H7 (cell line): ENCODE results near the gene PTPMT1. TPM values are rescaled to one million over a fixed set of nuclear protein-coding genes. Genes with fewer than 3 reads are reported as not detected.
"Not testable (repeated sequence)": the region's sequence is repeated elsewhere in the genome, so short reads cannot be mapped to it uniquely, and the experiment has no call there.

Source experiments
- DNase-seq: peaks from one replicate; pipeline ENCODE4 v3.0.0; 2012
- H3K27me3 ChIP-seq: 2 replicates; pipeline ENCODE4 v1.6.0; 2011; ENCODE audit warnings: mild to moderate bottlenecking, low read length; ENCODE audit not compliant: control insufficient read depth, insufficient read depth
- H3K36me3 ChIP-seq: replicated peaks from 2 replicates; pipeline ENCODE4 v1.5.1; 2011; ENCODE audit warnings: low read length; ENCODE audit not compliant: control insufficient read depth, insufficient read depth
- H3K4me3 ChIP-seq: 2 replicates; pipeline ENCODE4 v1.5.1; 2011; ENCODE audit warnings: low read depth, mild to moderate bottlenecking, control low read depth, low read length, moderate library complexity; ENCODE audit not compliant: insufficient read depth
- total RNA-seq: library from RNA; depleted of rRNA; stranded (reverse); fragments of >200 nt; shearing (Covaris generic); gene quantifications from 2 replicates; pipeline ENCODE4 v1.2.3, GENCODE V29; 2014; rRNA removed

The PTPMT1 gene, protein sequence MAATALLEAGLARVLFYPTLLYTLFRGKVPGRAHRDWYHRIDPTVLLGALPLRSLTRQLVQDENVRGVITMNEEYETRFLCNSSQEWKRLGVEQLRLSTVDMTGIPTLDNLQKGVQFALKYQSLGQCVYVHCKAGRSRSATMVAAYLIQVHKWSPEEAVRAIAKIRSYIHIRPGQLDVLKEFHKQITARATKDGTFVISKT
- 83.9 and 95.1 TPM in 2 replicates for total RNA-seq

DNA sequence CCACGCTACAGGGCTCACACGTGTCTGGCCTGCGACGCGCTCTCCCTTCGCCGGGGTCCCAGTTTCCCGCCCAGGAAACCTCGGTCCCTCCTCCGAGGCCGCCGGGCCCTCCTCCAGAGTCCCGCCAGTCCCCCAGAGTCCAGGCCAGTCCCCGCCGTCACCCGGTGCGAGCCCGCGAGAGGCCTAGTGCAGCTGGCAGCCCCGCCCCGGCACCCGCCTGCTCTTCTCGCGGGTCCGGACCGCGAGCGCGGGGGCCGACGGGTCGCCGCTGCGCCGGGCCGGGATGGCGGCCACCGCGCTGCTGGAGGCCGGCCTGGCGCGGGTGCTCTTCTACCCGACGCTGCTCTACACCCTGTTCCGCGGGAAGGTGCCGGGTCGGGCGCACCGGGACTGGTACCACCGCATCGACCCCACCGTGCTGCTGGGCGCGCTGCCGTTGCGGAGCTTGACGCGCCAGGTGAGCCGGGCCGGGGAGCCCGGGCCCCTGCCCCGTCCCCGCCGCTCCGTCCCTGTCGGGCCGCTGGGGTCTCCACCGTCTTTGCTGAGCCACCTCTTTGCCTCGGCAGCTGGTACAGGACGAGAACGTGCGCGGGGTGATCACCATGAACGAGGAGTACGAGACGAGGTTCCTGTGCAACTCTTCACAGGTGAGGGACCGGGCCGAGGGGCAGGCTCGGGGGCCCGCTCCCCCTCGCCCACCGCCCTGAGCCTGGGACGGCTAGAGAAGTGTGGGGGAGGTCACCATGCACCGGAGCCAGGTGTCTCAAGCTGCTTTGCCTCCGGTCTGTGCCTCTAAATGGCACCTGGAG, at the start of gene PTPMT1:
Gene PTPMT1, plus strand, starts transcription at position 260 of the 809 bp plus-strand sequence. Its CDS starts 24 bp downstream, at position 284.
- Histone ChIP-seq H3K36me3 (peaks cover 2% of the 10 kb centered on the region), H3K27me3 (peaks cover 4% of the 10 kb centered on the region; the same call in 1 of the 2 replicates), H3K4me3 (peak within 1 kb of the TSS; percentile 85)
- DNase-seq: peak; percentile 86

DNA sequence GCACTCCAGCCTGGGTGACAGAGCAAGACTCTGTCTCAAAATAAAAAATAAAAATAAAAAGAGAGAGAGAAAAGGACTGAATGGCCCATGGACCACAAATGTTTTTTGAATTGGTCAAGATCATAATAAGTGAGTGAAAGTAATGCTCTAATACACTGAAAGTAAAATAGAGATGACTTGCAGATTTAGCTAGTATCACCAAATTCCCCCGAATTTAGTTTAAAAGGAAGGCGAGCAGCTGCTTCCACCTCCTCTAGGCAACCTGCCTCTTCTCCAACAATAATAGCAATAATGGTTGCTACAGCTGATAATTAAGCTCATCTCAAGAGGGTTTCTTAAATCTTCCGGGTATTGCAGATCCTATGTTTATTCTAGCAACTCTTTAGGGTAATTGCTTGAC, 49.2 kb upstream of the PTPMT1 start:
- H3K27me3 ChIP-seq: no peaks in the 10 kb centered on the region
- no peak overlapping the region for H3K4me3 ChIP-seq
- no peaks in the 10 kb centered on the region for H3K36me3 ChIP-seq
- DNase-seq: no peak

DNA sequence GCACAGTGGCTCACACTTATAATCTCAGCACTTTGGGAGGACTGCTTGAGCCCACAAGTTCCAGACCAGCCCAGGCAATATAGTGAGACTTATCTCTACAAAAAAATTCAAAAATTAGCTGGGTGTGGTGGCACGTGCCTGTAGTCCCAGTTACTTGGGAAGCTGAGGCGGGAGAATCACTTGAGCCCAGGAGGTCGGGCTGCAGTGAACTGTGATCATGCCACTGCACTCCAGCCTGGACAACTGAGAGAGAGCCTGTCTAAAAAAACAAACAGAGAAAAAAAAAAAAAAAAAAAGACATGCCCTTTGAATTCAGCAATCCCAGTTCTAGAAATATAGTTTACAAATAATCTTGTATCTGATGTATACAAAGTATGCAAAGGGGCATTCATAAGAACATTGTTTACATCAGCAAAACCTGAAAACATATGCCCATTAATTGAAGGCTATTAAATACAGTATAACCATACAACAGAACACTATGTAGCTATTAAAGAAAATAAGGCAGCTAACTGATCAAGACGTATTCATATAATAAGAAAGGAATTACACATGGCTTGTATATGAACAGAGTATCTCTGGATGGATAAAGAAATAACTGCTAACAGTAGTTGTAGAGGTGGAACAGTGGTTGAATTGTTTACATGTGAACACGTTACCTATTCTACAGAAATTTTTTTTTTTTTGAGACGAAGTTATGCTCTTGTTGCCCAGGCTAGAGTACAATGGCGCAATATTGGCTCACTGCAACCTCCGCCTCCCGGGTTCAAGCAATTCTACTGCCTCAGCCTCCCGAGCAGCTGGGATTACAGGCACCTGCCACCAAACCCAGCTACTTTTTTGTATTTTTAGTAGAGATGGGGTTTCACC, 48.2 kb upstream of the PTPMT1 start:
- no peaks in the 10 kb centered on the region for H3K36me3 ChIP-seq
- H3K27me3 ChIP-seq: no peaks in the 10 kb centered on the region
- H3K4me3 ChIP-seq: no peak overlapping the region
- no peak for DNase-seq

DNA sequence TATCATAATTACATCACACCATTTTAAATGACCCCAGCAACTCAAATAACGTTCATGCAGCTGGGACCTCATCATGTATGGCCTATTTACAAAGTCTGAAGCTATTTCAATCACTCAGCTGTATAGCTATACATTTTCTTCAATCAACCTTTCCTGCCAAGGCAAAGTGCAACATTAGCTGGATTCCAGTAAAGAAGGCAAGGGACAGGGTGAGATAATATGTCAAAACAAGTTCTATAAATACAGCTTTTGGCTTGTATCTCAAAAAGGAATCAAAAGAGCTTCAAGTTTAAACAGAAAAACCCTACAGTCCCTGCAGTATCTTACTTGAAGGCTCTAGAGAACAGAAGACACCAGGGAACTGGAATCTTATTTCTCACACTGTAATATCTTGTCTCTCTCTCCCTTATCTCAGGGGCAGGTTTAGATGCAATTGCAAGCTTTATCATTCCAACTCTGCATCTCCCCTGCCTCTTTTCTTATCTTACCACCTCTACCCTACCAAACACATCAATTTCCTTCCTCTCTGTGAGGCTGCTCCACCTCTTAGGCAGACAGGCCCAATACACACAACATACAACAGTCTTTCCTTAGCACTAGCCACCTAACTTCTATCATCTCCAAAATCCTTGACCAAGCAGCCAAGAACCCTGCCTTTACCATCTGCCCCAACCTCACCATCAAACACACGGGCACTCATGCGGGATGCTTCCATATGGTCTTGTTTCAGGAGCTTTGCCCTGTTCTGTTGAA, 47.0 kb upstream of the PTPMT1 start:
- no peak for DNase-seq
- H3K36me3 ChIP-seq: no peaks in the 10 kb centered on the region
- H3K27me3 ChIP-seq: no peaks in the 10 kb centered on the region
- no peak overlapping the region for H3K4me3 ChIP-seq

DNA sequence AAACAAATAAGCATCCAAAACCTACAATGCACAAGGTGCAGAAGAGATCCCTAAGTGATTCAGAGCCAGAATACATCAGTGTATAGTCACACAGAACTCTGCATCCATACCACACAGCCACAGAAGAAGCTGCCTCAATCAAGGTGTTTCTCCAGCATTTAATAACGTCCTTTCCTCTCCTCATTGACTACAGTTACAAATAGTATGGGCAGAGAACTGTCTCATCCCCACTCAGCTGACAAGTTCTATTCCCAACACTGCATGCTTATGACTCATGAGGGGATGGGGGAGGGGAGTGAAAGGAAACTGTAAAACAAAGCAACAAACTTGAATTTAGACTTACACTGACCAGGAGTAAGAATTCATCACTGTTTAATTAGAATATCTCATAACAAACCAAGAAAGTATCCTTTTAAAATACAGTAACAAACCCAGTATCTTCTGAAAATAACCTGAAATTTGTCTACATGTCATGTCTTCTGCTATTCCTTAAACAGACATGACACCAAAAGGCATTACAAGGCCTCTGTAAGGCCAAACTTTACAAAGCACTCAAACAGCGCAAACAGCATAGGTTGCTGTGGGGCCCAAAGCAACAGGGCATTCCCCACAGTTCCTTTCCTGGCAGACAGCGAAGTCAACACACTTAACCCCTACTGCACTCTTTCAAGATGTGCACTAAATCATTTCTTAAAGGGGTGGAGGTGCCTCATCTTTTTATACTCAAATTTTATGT, 41.7 kb upstream of the PTPMT1 start:
- Histone ChIP-seq H3K27me3 (no peaks in the 10 kb centered on the region), H3K4me3 (no peak overlapping the region), H3K36me3 (no peaks in the 10 kb centered on the region)
- peak; percentile 39 for DNase-seq

DNA sequence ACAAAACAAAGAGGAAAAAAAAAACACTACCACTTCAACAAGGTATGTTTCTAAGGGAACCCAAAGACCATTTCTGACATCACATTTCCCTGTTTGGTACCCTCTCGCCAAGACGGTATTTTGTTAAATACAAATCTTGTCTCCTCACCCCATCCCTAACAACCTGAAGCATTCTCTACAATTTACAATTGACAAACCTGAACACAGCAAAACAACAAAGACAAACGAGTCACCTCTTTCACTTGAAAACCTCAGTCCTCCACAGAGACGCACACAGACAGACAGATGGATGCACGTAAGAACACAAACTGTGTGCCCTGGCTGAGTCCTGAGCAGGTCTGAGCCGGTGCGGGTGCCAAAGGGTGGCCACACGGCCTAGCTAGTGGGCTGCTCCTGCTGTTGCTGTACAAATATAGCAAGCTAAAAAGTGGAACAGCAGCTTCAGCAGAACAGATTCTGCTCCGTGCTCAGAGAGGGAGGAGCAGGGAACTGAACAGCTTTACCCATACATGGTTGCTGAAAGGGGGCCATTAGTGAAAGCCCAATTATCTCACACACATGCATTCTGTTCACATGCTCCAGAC, 41.0 kb upstream of the PTPMT1 start:
- no peaks in the 10 kb centered on the region for H3K36me3 ChIP-seq
- DNase-seq: peak; percentile 12
- no peak overlapping the region for H3K4me3 ChIP-seq
- no peaks in the 10 kb centered on the region for H3K27me3 ChIP-seq

DNA sequence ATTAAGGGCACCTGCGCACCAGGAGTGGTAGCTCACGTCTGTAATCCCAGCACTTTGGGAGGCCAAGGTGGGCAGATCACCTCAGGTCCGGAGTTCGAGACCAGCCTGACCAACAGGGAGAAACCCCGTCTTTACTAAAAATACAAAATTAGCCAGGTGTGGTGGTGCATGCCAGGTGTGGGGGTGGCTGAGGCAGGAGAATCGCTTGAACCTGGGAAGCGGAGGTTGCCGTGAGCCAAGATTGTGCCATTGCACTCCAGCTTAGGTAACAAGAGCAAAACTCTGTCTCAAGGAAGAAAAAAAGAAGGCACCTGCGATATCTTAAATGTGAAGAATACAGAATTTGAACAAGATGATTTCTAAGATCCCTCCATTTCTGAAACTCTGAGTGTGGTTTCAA, 39.4 kb upstream of the PTPMT1 start:
- not testable (repeated sequence) for H3K36me3 ChIP-seq, H3K27me3 ChIP-seq, DNase-seq, H3K4me3 ChIP-seq

DNA sequence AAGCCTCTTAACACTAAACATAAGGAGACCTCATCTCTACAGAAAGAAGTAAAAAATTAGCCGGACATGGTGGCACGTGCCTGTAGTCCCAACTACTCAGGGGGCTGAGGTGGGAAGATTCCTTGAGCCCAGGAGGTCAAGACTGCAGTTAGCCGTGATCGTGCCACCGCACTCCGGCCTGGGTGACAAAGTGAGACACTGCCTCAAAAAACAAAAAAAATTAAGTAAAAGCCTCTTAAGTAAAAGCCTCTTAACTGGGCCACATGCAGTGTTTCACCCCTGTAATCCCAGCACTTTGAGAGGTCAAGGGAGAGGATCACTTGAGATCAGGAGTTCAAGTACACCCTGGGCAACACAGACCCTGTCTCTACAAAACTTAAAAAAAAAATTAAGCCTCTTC, 38.2 kb upstream of the PTPMT1 start:
- DNase-seq: no peak

DNA sequence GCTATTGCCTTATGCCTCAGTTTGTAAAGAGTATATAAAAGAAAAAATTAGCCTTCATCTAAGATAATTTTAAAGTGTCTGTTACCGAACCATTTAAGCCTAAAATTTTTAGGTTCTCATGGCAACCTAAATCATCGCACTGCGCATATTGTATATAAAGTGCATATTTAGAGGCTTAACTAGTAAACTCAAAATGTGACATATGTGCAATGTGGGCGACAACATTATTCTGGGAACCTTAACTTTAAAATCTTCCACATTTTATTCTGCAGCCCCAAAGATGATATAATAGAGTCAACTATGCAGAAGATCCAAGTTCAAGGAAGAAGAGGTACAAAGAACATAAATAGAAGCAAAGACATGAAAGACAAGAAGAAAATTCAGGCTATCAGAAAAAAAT, 35.4 kb upstream of the PTPMT1 start:
- no peak for DNase-seq
- Histone ChIP-seq H3K36me3 (no peaks in the 10 kb centered on the region; the same call in 1 of the 2 replicates), H3K4me3 (no peak overlapping the region), H3K27me3 (no peaks in the 10 kb centered on the region)

More for the DNA sequence above, 38.2 kb upstream of the PTPMT1 start:
- Histone ChIP-seq H3K4me3 (no peak overlapping the region), H3K36me3 (no peaks in the 10 kb centered on the region; the same call in 1 of the 2 replicates), H3K27me3 (no peaks in the 10 kb centered on the region)

DNA sequence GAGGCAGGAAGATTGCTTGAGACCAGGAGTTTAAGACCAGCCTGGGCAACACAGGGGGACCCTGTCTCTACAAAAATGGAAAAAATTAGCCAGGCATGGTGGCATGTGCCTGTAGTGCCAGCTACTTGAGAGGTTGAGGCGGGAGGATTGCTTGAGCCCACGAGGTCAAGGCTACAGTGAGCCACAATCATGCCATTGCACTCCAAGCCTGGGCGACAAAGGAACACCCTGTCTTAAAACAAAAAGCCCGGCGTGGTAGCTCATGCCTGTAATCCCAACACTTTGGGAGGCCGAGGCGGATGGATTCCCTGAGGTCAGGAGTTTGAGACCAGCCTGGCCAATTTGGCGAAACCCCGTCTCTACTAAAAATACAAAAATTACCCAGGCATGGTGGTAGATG, 34.7 kb upstream of the PTPMT1 start:
- not testable (repeated sequence) for H3K27me3 ChIP-seq, H3K36me3 ChIP-seq, DNase-seq, H3K4me3 ChIP-seq

DNA sequence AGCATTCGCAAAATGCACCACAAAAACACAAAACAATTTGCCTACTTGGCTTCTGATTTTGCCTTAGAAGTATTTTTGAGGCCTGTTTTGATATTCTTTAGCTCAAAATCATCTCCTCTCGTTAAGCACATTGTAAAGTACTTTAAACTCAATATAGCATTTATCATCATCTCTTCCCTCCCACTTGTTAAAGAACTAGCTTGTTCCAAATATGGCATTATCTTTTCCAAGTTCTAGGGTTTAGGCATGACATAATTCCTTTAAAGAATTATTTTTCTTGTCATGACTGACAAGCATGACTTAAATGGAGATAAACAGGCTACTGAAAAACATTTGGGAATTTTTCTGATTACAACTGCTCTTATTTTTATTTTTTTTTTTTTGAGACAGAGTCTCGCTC, 33.7 kb upstream of the PTPMT1 start:
- no peak overlapping the region for H3K4me3 ChIP-seq

DNA sequence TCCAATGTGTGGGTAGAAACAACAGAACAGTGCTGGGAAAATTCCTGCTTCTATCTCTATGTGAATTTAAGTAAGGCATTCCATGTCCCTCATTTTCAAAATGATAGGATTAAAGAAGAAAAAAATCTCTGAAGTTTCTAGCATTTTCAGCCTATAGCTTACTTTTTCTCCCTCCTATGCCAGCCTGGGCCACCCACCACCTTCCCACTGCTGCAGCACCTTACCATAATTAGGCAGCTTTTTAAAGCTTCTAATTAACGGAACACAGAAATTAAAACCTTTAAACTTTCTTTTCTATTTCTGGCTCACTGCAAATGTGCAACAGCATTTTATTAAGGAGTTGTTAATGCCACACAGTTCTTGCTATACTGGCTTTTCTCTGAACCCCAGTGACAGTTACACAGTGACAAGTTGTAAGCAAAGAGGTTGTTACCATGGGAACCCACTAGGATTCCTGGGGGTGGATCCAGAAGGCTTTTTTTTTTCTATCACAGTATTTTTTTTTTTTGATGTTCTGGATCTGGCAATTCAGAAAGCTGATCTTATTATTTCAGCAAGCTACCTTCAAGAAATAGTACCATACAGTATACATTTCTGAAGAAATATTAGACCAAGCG, 32.7 kb upstream of the PTPMT1 start:
- Histone ChIP-seq H3K27me3 (no peaks in the 10 kb centered on the region), H3K4me3 (no peak overlapping the region), H3K36me3 (no peaks in the 10 kb centered on the region; the same call in 1 of the 2 replicates)
- DNase-seq: no peak

More for the DNA sequence above, 33.7 kb upstream of the PTPMT1 start:
- no peaks in the 10 kb centered on the region; the same call in 1 of the 2 replicates for H3K36me3 ChIP-seq
- no peak for DNase-seq
- no peaks in the 10 kb centered on the region for H3K27me3 ChIP-seq

DNA sequence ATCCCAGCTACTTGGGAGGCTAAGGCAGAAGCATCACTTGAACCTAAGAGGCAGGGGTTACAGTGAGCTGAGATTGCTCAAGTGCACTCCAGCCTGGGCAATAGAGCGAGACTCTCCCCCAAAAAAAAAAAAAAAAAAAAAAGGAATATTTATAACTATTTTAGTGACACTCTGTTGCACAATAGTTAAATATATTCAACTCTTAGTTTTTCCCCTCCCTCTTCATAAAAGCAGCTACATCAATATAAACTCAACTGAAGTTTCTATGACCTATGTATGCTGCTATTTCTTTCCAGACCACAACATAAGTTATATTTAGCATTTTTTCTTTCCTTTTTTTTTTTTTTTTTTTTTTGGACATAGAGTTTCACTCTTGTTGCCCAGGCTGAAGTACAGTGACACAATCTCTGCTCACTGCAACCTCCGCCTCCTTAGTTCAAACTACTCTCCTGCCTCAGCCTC, 31.7 kb upstream of the PTPMT1 start:
- no peaks in the 10 kb centered on the region for H3K27me3 ChIP-seq
- DNase-seq: no peak
- no peak overlapping the region for H3K4me3 ChIP-seq
- no peaks in the 10 kb centered on the region; the same call in 1 of the 2 replicates for H3K36me3 ChIP-seq
